Measurements from ENCODE around the gene COMMD8. TPM values are rescaled to one million over a fixed set of nuclear protein-coding genes. Genes with fewer than 3 reads are reported as not detected.

The COMMD8 gene
- total RNA-seq, 2 experiments from 2014 or later = 4.4 to 5.4 TPM

- Histone ChIP-seq H3K4me3 (ENCODE audit: low read length) (peak overlapping the region; percentile 80), H3K27me3 (ENCODE audit: control insufficient read depth in 1 of 2, insufficient read depth in 2 of 2, low read length in 2 of 2) (no peaks in the 10 kb centered on the region), H3K27ac (ENCODE audit: low read depth in 1 of 2, low read length in 2 of 2) (no peak overlapping the region), H3K36me3 (ENCODE audit: insufficient read depth, low read length) (no peaks in the 10 kb centered on the region), H3K4me1 (ENCODE audit: insufficient read depth, low read length) (peaks cover 13% of the 10 kb centered on the region), H3K9me3 (ENCODE audit: control insufficient read depth in 1 of 2, insufficient read depth in 1 of 2, low read length in 2 of 2) (no peaks in the 10 kb centered on the region)
- no peak for TF ChIP-seq CTCF (IDR thresholded peaks at IDR 0.05)
- intact Hi-C loops (cut with DNase I, micrococcal nuclease) = loop anchor here in 1 of 2 experiments (1.0 to 10.0 kb wide), 2 partner anchors 22 to 79 kb away; partner anchors contain the start of gene COMMD8
- no peaks in the 10 kb centered on the region for H3K9me3 Mint-ChIP-seq
- peaks cover 7% of the 10 kb centered on the region for H3K36me3 Mint-ChIP-seq (ENCODE audit: low read depth)
- H3K4me3 Mint-ChIP-seq = peak overlapping the region; percentile 97
- ChIA-PET CTCF (interaction anchor here (1.7 kb wide), 1 partner anchor 23 kb away, joined by 7 read pairs; the partner anchor contains the start of gene COMMD8), POLR2A (interaction anchor here (1.0 to 3.4 kb wide), 6 partner anchors 8 to 46 kb away, joined by 3 to 36 read pairs (median 5); partner anchors contain the start of gene COMMD8)
- peaks cover 30% of the 10 kb centered on the region for H3K4me1 Mint-ChIP-seq (ENCODE audit: low read depth)
- peak overlapping the region; percentile 81 for H3K27ac Mint-ChIP-seq
- DNase-seq (peak in 1 of 14 experiments; percentile 11), ATAC-seq (ENCODE audit: poor library complexity) (no peak)
- no peaks in the 10 kb centered on the region for H3K27me3 Mint-ChIP-seq
Observed at GRCh38 chr4:47485768-47486167, 22.3 kb upstream of the COMMD8 start.

- no peaks in the 10 kb centered on the region for H3K27me3 Mint-ChIP-seq
- CTCF ChIA-PET = interaction anchor here (1.7 kb wide), 1 partner anchor 22 kb away, joined by 7 read pairs; the partner anchor contains the start of gene COMMD8
- H3K27me3 ChIP-seq (ENCODE audit: control insufficient read depth in 1 of 2, insufficient read depth in 2 of 2, low read length in 2 of 2) = no peaks in the 10 kb centered on the region
- peak within 1 kb of the TSS; percentile 81 for H3K27ac Mint-ChIP-seq
- TF ChIP-seq CTCF (IDR thresholded peaks at IDR 0.05) = peak; percentile 10
- peaks cover 30% of the 10 kb centered on the region for H3K4me1 Mint-ChIP-seq (ENCODE audit: low read depth)
- intact Hi-C loops (cut with DNase I, micrococcal nuclease) = loop anchor here in 1 of 2 experiments (1.0 to 10.0 kb wide), 2 partner anchors 22 to 80 kb away; partner anchors contain the start of gene COMMD8
- no peaks in the 10 kb centered on the region for H3K9me3 Mint-ChIP-seq
- H3K4me3 ChIP-seq (ENCODE audit: low read length) = peak within 1 kb of the TSS; percentile 80
- ATAC-seq (ENCODE audit: poor library complexity) (peak; percentile 93), DNase-seq (peak; percentile 40 to 87 (median 65))
- H3K36me3 ChIP-seq (ENCODE audit: insufficient read depth, low read length) = no peaks in the 10 kb centered on the region
- H3K27ac ChIP-seq (ENCODE audit: low read depth in 1 of 2, low read length in 2 of 2) = peak within 1 kb of the TSS; percentile 16 to 58
- H3K4me3 Mint-ChIP-seq = peak within 1 kb of the TSS; percentile 97
- peaks cover 13% of the 10 kb centered on the region for H3K4me1 ChIP-seq (ENCODE audit: insufficient read depth, low read length)
- H3K9me3 ChIP-seq (ENCODE audit: control insufficient read depth in 1 of 2, insufficient read depth in 1 of 2, low read length in 2 of 2) = no peaks in the 10 kb centered on the region
- H3K36me3 Mint-ChIP-seq (ENCODE audit: low read depth) = peaks cover 7% of the 10 kb centered on the region
- POLR2A ChIA-PET = interaction anchor here (1.0 to 3.4 kb wide), 8 partner anchors 9 to 48 kb away, joined by 3 to 36 read pairs (median 4); partner anchors contain the start of gene COMMD8
Observed at GRCh38 chr4:47485047-47485692, 21.7 kb upstream of the COMMD8 start, which contains the start of gene ATP10D. ATP10D (plus strand) TSS chr4:47485275; CDS start chr4:47512541, 27,266 bp downstream.

- Histone ChIP-seq H3K9me3 (ENCODE audit: control insufficient read depth in 1 of 2, insufficient read depth in 1 of 2, low read length in 2 of 2) (no peaks in the 10 kb centered on the region), H3K4me1 (ENCODE audit: insufficient read depth, low read length) (peaks cover 13% of the 10 kb centered on the region), H3K27me3 (ENCODE audit: control insufficient read depth in 1 of 2, insufficient read depth in 2 of 2, low read length in 2 of 2) (no peaks in the 10 kb centered on the region), H3K4me3 (ENCODE audit: low read length) (no peak overlapping the region), H3K27ac (ENCODE audit: low read depth in 1 of 2, low read length in 2 of 2) (peak overlapping the region in 1 of 2 donors; percentile 37), H3K36me3 (ENCODE audit: insufficient read depth, low read length) (no peaks in the 10 kb centered on the region)
- Mint-ChIP-seq H3K4me1 (ENCODE audit: low read depth) (peaks cover 30% of the 10 kb centered on the region), H3K36me3 (ENCODE audit: low read depth) (peaks cover 7% of the 10 kb centered on the region), H3K27me3 (no peaks in the 10 kb centered on the region), H3K4me3 (peak overlapping the region; percentile 97), H3K27ac (peak overlapping the region; percentile 81), H3K9me3 (no peaks in the 10 kb centered on the region)
- DNase-seq (no peak), ATAC-seq (ENCODE audit: poor library complexity) (no peak)
- ChIA-PET CTCF (interaction anchor here (0.7 kb wide), 1 partner anchor 52 kb away, joined by 3 read pairs; no protein-coding TSS in a partner anchor), POLR2A (interaction anchor here (1.1 to 3.4 kb wide), 7 partner anchors 9 to 49 kb away, joined by 3 to 36 read pairs (median 5); partner anchors contain the start of gene COMMD8)
- intact Hi-C loops (cut with DNase I, micrococcal nuclease) = loop anchor here in 1 of 2 experiments (10.0 kb wide), 1 partner anchor 81 kb away; no protein-coding TSS in a partner anchor
- no peak for TF ChIP-seq CTCF (IDR thresholded peaks at IDR 0.05)
Observed at GRCh38 chr4:47484168-47484567, 20.7 kb upstream of the COMMD8 start.
